A204.1 (cell line): ENCODE results near the gene COL16A1.

Experiments used
- FAIRE-seq: peaks from 2 replicates; lab custom pipeline; 2012; peaks lifted over from hg19 to GRCh38; lab: Jason Lieb, UNC

Gene COL16A1

DNA sequence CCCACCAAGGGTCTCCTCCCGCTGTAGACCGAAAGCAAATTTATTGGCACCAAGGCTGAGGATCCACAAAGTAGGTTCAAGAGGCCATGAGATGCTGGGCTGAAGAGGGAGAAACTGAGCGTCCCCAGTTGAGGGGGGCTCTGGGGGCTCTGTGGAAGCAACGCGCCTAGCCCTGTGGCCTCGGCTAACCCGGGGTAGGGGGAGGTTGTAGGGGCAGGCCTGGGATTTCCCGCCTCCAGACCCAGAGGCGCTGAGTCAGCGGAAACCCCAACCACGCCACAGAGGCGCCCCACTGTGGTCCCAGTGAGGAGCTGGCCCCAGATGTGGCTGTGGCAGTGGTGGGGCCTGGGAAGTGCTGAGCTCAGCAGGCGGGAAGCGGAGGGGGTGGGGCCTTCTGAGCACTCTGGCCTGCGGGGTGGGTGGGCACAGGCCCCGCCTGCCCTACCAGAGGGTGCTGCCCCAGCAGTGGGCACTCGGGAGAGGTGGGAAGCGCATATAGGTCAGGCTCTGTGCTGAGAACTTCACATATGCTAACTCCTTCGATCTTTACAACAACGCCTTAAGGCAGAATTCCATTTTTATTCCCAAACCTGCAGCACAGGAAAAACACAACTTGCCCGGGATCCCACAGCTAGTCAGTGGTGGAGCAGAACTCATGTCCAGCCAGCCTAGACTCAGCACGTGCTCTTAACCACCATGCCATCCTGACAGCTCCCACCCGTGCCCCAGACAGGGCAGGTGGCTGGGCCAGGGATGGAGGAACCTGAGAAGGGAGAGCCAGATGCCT is 1.5 kb upstream of the COL16A1 start:
- no peak for FAIRE-seq

DNA sequence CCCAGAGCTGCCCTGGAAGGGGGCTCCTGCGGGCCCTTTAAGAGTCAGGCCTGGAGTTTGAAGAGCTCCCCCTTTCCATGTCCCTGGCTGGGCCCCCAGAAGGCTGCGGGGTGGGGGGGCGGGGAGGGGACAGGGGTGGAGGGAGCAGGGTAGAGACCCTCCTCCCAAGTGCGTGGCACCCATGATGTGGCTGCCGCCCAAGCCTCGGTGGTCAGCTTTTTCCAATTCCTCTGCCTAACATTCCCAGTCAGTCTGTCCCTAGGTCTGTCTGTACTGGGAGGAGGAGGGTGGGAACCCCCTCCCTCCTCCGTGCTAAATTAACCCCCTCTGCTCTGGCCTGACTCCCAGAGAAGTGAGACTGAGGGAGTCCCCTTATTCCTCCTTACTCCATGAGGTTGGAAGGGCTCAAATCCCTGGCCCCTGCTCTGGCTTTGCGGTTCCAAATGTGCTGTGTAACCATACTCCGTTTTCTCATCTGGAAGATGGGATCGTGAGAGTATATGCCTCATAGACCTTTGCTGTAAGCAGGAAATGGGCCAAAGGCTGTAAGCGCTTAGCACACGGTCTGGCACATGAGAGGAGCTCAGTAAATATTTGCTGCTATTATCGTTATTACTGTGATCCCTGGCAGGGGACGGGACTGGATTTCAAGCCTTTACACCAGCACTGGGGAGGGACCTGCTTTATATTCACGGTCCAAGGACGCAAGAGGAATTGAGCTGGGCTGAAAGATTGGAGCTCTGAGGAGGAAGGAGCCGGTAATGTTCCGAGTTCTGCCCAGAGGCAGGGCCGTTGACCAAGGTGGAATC is 658 bp upstream of the COL16A1 start:
- FAIRE-seq = no peak

DNA sequence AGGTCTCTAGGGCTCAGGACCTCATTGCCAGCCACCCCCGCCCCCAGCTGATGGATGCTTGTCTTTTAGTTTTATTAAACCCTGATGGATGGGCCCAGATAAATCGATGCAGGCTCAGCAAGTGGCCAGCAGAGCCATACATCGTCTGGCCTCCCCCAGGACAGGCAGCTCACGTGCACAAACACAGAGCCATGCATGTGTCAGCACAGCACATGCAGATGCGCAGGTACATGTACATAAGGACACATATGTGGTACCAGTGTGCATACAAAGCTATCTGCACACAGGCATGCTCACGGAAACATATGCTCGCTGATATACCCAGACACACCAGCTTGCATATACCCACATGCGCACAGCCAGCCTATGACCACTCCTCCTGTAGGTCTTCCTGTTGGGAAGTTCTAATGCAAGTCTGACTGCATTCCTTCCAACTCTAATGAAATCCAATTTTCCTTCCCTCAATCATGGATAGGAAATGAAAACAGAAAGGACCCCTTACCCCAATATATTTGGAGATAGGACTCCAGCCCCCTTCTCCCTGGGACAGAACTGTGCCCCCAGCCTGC is 897 bp downstream of the COL16A1 start:
- no peak for FAIRE-seq

DNA sequence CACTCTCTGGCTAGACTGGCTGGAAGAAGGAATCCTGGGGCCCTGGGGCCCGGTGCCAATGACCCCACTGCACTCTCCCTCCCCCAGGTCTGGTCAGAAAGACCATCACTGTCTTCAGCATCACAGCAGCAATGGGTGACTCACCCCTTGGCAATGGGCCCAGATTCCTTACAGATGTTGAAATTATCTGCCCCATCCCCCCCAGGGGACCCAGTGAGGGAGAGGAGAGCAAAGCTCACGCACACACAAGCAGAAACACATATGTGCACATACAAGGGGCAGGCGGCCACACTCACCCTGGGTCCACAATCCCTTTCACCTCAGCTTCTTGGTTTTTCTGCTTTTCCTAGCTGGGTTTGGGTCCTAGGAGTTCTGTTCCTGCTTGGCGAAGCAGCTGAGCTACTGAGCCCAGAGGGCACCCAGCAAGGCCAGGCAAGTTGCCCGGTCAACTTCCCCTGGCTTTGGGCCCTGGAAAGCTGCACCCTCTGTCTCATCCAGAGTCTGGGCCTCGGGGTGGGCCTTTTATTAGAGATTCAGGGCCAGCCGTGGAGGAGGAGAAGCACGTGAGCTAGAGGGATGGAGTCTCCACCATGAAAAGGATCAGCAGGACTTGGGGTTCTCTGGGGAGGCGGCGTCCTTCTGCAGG is 2.6 kb downstream of the COL16A1 start:
- FAIRE-seq = no peak

DNA sequence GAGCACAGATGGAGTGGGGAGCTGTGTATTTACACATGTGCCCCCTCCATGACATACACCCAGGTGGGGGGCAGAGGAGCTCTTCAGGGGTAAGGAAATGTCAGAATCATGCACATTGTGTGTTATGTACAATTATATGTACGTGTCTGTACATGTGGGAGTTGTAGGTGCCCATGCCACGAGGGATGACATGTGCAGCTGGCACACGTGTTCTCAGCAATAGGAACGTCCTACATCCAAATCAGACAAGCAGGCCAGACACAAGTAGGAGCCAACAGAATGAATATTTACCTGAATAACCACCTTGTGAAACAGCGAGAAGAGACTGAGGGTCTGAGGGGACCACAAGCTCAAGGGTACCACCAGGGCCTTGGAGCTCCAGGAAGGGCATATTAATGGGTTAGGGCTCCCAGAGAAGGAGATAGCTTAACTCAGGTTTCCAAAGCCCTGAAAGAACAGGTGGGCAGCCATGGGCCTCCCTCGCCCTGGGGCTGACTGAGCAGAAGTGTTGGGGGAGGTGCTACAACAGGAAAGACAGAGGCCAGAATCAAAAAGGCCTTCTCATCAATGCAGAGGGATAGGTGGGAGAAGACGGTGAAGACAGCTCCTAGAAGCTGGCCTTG is 3.2 kb downstream of the COL16A1 start:
- no peak for FAIRE-seq

DNA sequence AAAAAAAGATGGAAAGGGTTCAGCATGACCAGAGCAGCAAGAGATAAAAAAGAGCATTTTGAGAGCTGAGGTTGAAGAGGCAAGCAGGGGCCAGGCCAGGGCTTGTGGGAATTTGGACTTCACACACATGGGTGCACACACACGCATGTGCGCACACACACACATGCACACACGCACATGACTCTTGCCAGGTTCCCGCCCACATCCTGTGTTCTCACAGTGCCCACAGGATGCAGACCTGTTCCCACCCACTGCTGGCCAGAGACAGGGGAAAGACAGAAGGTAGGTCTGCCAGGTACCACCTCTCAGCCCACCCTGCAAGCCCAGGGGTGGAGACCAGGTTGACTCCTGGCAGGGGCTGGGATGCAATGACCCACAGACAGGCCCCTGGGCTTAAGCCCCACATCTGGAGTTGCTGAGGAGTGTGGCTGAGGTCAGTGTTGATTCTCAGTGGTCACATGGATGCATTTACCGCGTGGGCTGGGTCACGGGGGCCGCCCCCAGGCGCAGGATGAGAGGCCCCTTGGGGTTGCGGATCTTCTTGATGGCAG is 4.4 kb downstream of the COL16A1 start:
- no peak for FAIRE-seq

DNA sequence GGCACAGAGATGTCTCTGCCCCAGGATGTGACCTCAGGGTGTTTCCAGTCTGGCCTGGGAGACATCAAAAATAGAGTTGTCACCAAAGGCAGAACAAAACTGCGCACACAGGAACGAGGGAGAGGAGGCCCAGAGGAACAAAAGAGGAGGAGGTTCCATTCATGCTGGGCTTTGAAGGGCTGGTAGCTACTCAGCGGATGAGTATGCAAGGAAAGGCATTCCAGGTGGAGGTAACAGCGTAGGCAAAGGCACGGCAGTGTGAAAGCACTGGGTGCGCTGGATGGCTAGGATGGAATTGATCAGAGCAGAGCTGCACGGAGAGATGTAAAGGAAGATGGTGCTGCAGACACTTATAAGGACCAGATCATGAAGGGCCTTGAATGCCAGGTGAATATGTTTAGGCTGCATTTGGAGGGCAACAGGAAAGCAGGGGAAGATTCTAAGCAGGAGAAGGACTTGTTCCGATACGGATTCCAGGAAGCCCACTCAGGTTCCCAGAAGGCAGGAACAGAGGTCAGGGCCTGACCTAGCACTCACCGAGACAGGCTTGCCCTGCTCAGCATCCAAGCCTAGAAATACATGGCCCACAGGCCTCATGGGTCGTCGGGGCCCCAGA is 6.3 kb downstream of the COL16A1 start:
- no peak for FAIRE-seq

DNA sequence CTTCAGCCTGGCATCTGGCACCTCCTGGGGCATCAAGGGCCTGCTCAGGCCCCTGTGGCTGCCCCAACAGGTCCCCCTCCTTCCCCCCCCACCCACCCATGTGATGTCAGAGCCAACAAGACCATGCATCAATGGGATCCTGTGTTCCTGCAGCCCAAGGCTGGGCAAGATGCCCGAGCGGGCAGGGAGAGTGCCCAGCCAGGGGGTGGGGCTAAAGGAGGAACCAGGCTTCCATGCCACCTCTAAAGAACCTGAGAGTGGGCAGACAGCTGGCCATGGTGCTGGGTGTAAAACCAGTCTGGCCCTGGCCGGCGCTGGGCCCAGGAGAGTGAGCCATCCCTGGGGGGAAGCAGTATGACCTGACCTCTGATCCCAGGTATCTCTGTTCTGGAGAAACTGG is 7.6 kb downstream of the COL16A1 start:
- FAIRE-seq = no peak

DNA sequence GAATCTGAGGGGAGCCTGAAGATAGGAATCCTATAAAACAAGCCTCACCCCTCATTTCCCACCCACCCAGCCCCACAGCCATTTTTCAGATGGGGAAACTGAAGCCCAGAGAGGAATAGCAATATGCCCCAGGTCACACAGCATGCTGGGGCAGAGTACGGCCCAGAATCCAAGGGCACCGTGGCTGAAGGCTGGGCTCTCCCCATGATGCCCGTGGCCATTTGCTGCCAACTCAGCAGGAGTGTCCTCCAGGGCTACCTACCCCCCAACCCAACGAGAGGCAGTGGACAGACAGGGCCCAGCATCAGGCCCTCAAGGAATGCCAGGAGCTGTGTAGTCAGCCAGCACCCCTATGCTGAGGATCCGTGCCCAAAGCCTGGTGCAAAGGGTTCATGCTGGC is 8.5 kb downstream of the COL16A1 start:
- no peak for FAIRE-seq

DNA sequence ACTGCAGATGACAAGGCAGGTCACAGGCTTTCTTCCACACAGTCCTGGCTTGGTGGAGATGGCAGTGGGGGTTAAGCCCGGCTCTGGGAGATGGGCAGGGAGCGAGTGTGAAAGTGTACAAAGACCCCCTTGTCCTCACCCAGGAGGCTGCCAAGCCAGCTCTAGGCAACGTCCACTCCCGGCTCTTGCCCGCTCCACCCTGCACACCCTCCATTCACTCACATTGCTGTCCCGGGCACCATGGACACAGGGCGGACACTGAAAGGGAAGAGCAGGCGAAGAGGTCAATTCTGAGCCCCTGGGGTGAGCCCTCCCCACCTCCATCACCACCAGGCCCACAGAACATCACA is 8.9 kb downstream of the COL16A1 start:
- no peak for FAIRE-seq

DNA sequence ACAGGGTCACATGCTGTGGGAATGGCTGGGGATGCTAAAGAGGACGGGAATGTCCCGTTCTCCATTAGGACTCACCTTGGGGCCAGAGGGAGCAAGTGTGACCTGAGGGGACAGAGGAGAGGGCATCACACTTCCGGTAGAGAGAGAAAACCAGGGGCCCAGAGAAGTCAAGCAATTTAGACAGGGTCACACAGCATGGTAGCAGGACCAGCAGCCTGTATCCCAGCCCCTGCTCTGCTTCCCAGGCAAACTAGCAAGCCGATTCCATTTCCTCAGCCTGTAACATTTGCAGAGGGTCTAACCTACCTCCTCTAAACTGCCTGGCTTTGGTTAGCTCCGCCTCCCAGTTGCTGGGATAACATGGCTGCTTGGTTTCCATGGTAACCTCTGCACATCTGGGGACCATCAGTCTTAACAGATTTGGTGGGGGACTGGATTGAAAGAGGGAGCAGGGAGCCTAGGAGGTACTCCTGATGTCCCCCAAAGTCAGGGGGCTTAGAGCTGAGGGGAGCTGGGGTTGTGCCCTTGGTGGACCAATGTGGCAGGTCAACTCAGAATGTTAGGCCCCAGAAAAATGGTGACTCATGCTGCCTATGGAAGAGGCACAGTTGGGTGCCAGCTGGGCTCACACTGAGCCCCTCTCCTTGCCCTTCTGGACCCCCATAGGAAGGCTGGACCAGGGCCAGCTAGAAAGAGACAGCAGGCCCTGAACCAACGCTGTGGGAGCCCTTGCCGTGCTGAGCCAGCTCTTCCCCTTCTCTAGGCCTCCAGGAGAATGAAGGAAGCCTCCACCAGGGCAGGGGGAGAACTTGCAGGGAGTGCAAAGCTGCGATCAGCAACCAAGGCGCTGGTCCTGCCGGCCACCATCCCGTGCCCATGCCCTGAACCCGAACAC is 9.5 kb downstream of the COL16A1 start:
- FAIRE-seq = no peak

DNA sequence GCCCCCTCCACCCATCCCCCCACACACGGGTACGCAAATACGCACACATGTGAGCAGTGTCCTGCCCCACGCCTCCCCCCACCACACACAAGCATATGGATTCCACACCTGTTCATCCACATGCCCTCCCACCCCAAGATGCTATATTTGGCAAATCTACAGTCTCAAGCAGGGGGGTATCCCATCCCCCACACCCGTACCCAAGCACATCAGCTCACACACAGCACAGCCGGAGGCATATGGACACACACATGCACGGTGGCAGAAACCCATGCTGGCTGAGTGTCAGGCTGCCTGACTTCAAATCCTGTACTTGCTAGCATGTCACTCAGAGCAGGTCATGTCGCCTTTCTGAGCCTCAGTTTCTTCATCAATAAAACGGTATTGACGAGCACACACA is 10.6 kb downstream of the COL16A1 start:
- no peak for FAIRE-seq

DNA sequence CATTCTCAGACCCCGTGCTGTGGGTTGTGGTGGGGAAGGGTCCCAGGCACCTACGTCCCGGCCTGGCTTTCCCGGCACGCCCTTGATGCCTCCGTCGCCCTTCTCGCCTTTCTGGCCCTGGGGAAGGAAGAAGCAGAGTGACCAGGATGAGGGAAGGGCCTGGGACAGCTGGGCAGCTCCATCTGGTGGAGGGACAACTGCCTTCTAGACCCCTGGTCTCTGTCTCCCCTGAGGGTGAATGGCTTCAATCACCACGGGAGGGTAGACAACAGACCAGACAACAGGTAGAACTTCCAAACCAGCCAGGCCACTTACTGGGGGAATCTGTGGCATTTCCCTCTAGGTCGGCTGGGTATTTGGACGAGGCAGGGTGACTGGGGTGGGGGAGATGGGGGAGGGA is 11.9 kb downstream of the COL16A1 start:
- FAIRE-seq = no peak

DNA sequence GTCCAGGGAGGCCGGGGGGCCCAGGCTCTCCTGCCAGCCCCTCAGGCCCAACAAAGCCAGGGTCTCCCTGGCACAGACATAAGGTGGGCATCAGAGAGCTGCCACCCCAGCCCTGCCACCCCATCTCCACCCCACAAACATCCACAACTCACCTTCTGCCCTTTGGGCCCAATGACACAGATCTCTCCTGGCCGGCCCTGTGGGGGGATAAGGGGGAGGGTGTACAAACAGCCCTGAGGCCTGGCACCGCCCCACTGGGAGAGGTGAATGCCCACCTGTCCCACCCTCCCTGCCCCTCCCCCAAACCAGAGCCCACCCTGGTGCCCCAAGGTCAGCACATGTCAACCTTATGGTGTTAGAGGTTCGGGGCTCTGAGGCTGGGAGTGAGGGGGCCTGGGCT is 12.4 kb downstream of the COL16A1 start:
- FAIRE-seq = no peak

DNA sequence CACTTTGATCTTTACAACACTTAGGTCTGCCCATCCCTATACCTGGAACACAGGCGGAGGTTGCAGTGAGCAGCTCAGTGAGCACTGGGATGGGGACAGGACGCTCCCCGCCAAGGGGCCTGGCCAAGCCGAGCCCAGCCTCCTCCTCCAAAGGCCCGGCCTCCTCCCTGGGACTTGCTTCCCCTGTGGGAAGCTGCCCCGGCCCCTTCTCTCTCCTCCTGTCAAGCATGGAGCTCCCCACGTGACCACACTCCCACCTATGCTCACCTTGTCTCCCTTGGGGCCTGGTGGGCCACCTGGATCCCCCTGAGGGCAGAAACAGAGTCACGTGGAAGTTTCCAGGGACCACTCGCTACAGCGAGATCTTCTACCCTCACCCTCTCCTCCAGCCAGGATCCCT is 12.9 kb downstream of the COL16A1 start:
- no peak for FAIRE-seq

DNA sequence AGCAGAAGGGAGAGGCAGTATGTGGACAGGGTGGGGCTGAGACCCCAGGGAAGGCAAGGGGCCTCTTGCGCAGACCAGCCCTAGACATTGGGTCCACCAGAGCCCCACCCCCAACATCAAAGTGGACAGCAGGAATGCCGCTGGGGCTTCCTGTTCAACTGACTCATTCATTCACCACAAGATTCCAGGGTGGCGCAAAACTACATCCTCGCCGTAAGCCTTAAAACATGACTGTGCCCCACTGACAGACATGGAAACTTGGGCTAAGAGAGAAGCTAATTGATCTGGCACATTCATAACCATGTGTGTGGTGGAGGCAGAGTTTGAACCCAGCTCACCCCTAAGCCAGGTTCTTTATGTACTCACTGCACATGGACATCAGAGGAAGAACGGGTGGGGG is 14.0 kb downstream of the COL16A1 start:
- no peak for FAIRE-seq

DNA sequence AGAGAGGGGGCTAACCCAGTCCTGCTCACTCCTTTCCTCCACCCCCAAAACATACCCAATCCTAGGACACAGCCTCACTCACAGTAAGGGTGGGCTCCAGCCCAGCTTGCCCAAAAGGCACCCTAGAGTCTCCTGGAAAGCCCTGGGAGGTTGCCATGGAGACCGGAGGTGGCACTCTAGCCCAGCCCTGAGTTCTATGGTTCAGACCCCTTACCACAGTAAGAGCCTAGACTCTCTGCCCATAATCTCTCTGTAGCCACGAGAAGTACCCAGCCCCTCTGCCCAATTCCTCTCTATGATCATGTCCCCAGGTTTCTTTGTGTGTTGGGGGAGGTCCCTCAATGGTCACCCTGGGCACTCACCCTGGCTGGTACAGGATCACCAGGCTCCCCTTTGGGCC is 14.4 kb downstream of the COL16A1 start:
- FAIRE-seq = no peak

DNA sequence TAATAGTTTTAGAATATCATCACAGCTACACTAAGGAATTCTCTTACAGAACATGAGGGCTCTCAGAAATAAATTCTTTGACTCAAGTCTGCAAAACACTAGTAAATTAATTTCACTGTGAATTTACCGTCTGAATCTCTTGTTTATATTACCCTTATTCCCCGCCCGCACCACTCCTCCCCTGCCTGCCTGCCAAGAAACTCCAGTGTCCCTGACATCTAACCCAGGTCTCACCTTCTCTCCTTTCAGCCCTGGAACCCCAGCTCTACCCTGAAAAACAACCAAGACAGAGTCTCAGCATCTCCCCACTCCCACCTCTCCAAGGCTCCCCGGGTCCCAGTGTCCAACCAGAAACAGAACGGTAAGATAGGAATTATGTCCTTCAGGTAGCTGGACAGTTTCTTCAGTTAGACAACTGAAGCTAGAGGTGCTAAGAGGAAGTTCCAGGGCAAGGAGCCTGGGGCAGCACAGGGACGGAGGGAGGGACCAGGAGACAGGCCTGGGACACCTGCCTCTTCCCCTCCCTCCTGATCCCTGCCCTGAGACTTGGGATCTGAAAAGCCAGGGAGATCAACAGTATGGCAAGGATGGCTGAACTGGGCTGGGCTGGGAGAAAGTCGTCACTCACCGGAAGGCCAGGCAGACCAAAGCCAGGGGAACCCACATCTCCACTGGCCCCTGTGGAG is 15.4 kb downstream of the COL16A1 start:
- no peak for FAIRE-seq

DNA sequence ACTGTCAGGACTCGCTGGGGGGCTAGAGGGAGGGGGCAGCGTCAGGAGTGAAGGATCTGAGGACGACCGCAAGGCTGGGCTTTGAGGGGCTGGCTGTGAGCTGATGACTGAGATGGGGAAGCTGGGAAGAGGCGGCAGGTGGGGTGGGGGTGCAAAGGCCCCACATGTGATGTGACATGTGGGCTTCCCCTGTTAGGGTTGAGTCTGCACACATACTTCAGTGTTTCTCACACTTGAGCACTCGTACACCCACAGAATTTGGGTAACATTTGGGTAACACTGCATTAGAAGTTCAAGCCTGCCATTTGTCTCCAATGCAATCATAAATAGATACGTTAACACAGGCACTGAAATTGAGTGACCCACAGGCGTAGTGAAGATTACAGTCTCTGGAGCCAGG is 16.2 kb downstream of the COL16A1 start:
- no peak for FAIRE-seq

DNA sequence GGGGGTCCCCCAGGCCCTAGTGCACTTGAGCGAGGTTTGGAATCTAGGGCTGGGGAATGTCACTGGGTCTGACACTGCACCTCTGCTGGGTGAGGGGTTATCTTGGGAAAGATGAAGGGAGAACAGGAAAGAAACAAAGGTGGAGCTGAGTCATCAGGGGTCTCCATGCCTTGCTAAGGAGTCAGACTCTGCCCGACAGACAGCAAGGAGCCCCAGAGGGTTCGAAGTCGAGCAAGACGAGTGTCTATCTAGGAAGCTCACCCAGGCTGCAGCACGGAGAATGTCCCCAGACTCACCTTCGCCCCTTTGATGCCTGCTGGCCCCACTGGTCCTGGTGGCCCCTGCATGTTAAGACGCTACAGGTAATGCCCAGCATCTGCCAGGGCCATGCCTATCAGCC is 18.0 kb downstream of the COL16A1 start:
- FAIRE-seq = no peak
